Endothelial cell of umbilical vein (primary cell): ENCODE data around the gene PRAC2. TPM values are rescaled to one million over a fixed set of nuclear protein-coding genes. Genes with fewer than 3 reads are reported as not detected.

Experiments used
- BruUV-seq: library from RNA; stranded (reverse); fragments of 400-500 nt; replicated peaks from 2 replicates; lab custom pipeline; 2021; lab: Mats Ljungman, UMichigan
- CTCF ChIA-PET: fragments of 300-600, 350-600 bp; sonication (Branson Sonifier 250); formaldehyde crosslinking; loops from one replicate; lab custom pipeline; 2021; ENCODE audit warnings: antibody characterized with exemption, inconsistent platforms; lab: Charles Lee
- POLR2A ChIA-PET: fragments of 300-600, 350-600 bp; sonication (Branson Sonifier 250); formaldehyde crosslinking; loops from one replicate; lab custom pipeline; 2021; ENCODE audit warnings: antibody characterized with exemption, inconsistent platforms; lab: Charles Lee
- DNase-seq: peaks from one replicate; pipeline ENCODE4 v3.0.0-alpha.2; 2011; ENCODE audit warnings: low read depth, low spot score
- FAIRE-seq: peaks from 2 replicates; lab custom pipeline; 2011; peaks lifted over from hg19 to GRCh38; lab: Jason Lieb, UNC
- H2AFZ ChIP-seq: 2 replicates; pipeline ENCODE4 v1.6.0; 2012; ENCODE audit warnings: low read depth, low read length, control low read depth, inconsistent platforms
- H3K27ac ChIP-seq: 2 replicates; pipeline ENCODE4 v1.5.1; 2011; ENCODE audit warnings: low read depth, mild to moderate bottlenecking, control low read depth, low read length, moderate library complexity; ENCODE audit not compliant: insufficient read depth
- H3K27me3 ChIP-seq, 2 experiments: 2 replicates each; pipeline versions ENCODE4 v1.6.0 to v1.6.1; 2011; ENCODE audit warnings: low read length in 2 of 2, mixed read lengths in 1 of 2; ENCODE audit not compliant: control insufficient read depth in 2 of 2, insufficient read depth in 2 of 2
- H3K36me3 ChIP-seq, 2 experiments: 2 replicates in 1 of 2; 3 replicates in 1 of 2; pipeline ENCODE4 v1.5.1; 2011; ENCODE audit warnings: low read length in 2 of 2, mild to moderate bottlenecking in 1 of 2, moderate library complexity in 1 of 2; ENCODE audit not compliant: control insufficient read depth in 2 of 2, insufficient read depth in 2 of 2; ENCODE audit errors: extremely low read depth in 1 of 2
- H3K4me1 ChIP-seq: 3 replicates; pipeline ENCODE4 v1.5.1; 2011; ENCODE audit warnings: mild to moderate bottlenecking, low read length; ENCODE audit not compliant: control insufficient read depth, insufficient read depth; ENCODE audit errors: extremely low read depth
- H3K4me2 ChIP-seq: 2 replicates; pipeline ENCODE4 v1.6.1; 2011; ENCODE audit warnings: low read length, control low read depth, mixed read lengths; ENCODE audit not compliant: insufficient read depth
- H3K4me3 ChIP-seq, 3 experiments: fragments of 200-600 bp in 1 of 3; sonication (generic), shearing (Covaris generic) in 1 of 3; replicated peaks in 1 of 3; 2 replicates each; pipeline ENCODE4 v1.5.1; 2011 to 2016; ENCODE audit warnings: control low read depth in 3 of 3, low read length in 3 of 3, mild to moderate bottlenecking in 2 of 3, inconsistent platforms in 1 of 3, low read depth in 1 of 3, moderate library complexity in 1 of 3; ENCODE audit not compliant: insufficient read depth in 1 of 3
- H3K79me2 ChIP-seq: 2 replicates; pipeline ENCODE4 v1.6.0; 2012; ENCODE audit warnings: low read length, inconsistent platforms; ENCODE audit not compliant: control insufficient read depth, insufficient read depth
- H3K9ac ChIP-seq: replicated peaks from 2 replicates; pipeline ENCODE3; 2011; ENCODE audit warnings: low read length, control low read depth; ENCODE audit not compliant: insufficient read depth; ENCODE audit errors: extremely low read depth
- H3K9me1 ChIP-seq: replicated peaks from 3 replicates; pipeline ENCODE4 v1.6.0; 2011; ENCODE audit warnings: mild to moderate bottlenecking, low read length; ENCODE audit not compliant: control insufficient read depth, insufficient read depth; ENCODE audit errors: extremely low read depth
- H3K9me3 ChIP-seq: replicated peaks from 2 replicates; pipeline ENCODE4 v1.5.1; 2012; ENCODE audit warnings: low read length, inconsistent platforms; ENCODE audit not compliant: control insufficient read depth, insufficient read depth
- H4K20me1 ChIP-seq: replicated peaks from 2 replicates; pipeline ENCODE3; 2011; ENCODE audit warnings: mild to moderate bottlenecking, low read length; ENCODE audit not compliant: control insufficient read depth, insufficient read depth; ENCODE audit errors: extremely low read depth
- CTCF ChIP-seq, 2 donors: IDR thresholded peaks; 1 replicate in 1 of 2; 2 replicates in 1 of 2; pipeline ENCODE4 v1.5.1; 2011; ENCODE audit warnings: low read length in 2 of 2, mild to moderate bottlenecking in 2 of 2, moderate library complexity in 2 of 2, control low read depth in 1 of 2, inconsistent platforms in 1 of 2, low read depth in 1 of 2; ENCODE audit not compliant: insufficient read depth in 1 of 2; ENCODE audit errors: extremely low read depth in 1 of 2
- EZH2 ChIP-seq: IDR thresholded peaks from 2 replicates; pipeline ENCODE4 v1.6.1; 2012; ENCODE audit warnings: borderline replicate concordance, low read depth, mild to moderate bottlenecking, moderate library complexity, low read length, inconsistent platforms; ENCODE audit not compliant: severe bottlenecking
- FOS ChIP-seq: IDR thresholded peaks from 2 replicates; pipeline ENCODE4 v1.6.1; 2011; ENCODE audit warnings: mild to moderate bottlenecking, low read length, moderate library complexity, borderline replicate concordance; ENCODE audit not compliant: insufficient read depth
- GATA2 ChIP-seq: IDR thresholded peaks from 2 replicates; pipeline ENCODE4 v1.7.0; 2011; ENCODE audit warnings: low read depth, mild to moderate bottlenecking, moderate library complexity, mixed read lengths, low read length; ENCODE audit not compliant: insufficient read length, insufficient read depth
- JUN ChIP-seq: IDR thresholded peaks from 2 replicates; pipeline ENCODE4 v1.6.1; 2011; ENCODE audit warnings: borderline replicate concordance, low read depth; ENCODE audit not compliant: insufficient read length, insufficient read depth
- MAX ChIP-seq: IDR thresholded peaks from 2 replicates; pipeline ENCODE4 v1.6.1; 2011; ENCODE audit not compliant: insufficient read depth, insufficient read length
- MYC ChIP-seq: IDR thresholded peaks from one replicate; pipeline ENCODE4 v1.6.1; 2011; ENCODE audit warnings: mild to moderate bottlenecking, low read depth, low read length
- POLR2A ChIP-seq: IDR thresholded peaks from 2 replicates; pipeline ENCODE4 v1.6.1; 2012; ENCODE audit warnings: low read depth, mild to moderate bottlenecking, control low read depth, low read length
- POLR2AphosphoS5 ChIP-seq: IDR thresholded peaks from 2 replicates; pipeline ENCODE4 v1.6.1; 2012; ENCODE audit warnings: low read depth, mild to moderate bottlenecking, control low read depth, low read length, moderate library complexity; ENCODE audit not compliant: insufficient read depth
- dilution Hi-C: fragments of 300-500 bp; cut with MboI; formaldehyde crosslinking; loops from one replicate; pipeline ENCODE4 v1.15.0; 2019; ENCODE audit warnings: low sequenced_read_pairs; ENCODE audit not compliant: extremely low pct_ligation_motif_present
- intact Hi-C: fragments of 100-400 bp; cut with micrococcal nuclease; formaldehyde crosslinking; loops from one replicate; pipeline ENCODE4 v1.10.0; 2022
- polyA plus RNA-seq, 4 experiments: library from polyadenylated mRNA; depleted of rRNA in 3 of 4; stranded (reverse) in 3 of 4; unstranded in 1 of 4; fragments of >200 nt; gene quantifications; 2 replicates each; pipeline versions ENCODE4 v1.2.1 to v1.2.3, GENCODE V29; 2011 to 2012; ENCODE audit warnings: missing spikeins in 1 of 4
- total RNA-seq: library from RNA; stranded (reverse); gene quantifications from 2 replicates; pipeline ENCODE4 v1.2.3, GENCODE V29; 2021

The PRAC2 gene
- total and polyA plus RNA-seq, 2 donors (not counting 3 experiments of a cell fraction or from before 2014, with no cell fraction given), result not detected

GRCh38 chr17:48718227-48718760, 4.7 kb upstream of the PRAC2 start:
- TF ChIP-seq GATA2 (no peak), FOS (no peak), JUN (no peak), EZH2 (no peak), MAX (no peak), POLR2A (no peak), MYC (no peak), POLR2AphosphoS5 (no peak), CTCF (IDR thresholded peaks at IDR 0.05; ENCODE audit: extremely low read depth in 1 of 2, insufficient read depth in 1 of 2, low read depth in 1 of 2, low read length in 2 of 2) (no peak)
- dilution Hi-C loops, result no loop called here
- no peak overlapping the region for H3K4me2 ChIP-seq
- H3K27ac ChIP-seq, result no peak overlapping the region
- FAIRE-seq, result no peak
- peaks cover 69 to 83% of the 10 kb centered on the region in 2 experiments for H3K27me3 ChIP-seq
- ChIA-PET POLR2A (no interaction called here), CTCF (interaction anchor here (0.7 to 1.7 kb wide), 6 partner anchors 15 to 166 kb away, joined by 3 to 7 read pairs (median 4); no protein-coding TSS in a partner anchor)
- no peaks in the 10 kb centered on the region for H4K20me1 ChIP-seq
- peaks cover 6% of the 10 kb centered on the region for H3K4me1 ChIP-seq
- no peaks in the 10 kb centered on the region for H3K36me3 ChIP-seq
- H3K9me1 ChIP-seq, result no peaks in the 10 kb centered on the region
- no peak overlapping the region for H2AFZ ChIP-seq
- DNase-seq, result no peak
- H3K9ac ChIP-seq, result no peak overlapping the region
- BruUV-seq, result no TSS peak
- intact Hi-C loops, result no loop called here
- no peaks in the 10 kb centered on the region for H3K9me3 ChIP-seq
- no peak overlapping the region for H3K4me3 ChIP-seq
- H3K79me2 ChIP-seq, result no peaks in the 10 kb centered on the region
